Neural cell (in vitro differentiated cells): ENCODE data around the gene MYCBPAP.

Experiments
- CTCF ChIP-seq: fragments of 450-650 bp; IDR thresholded peaks from 2 replicates; pipeline ENCODE4 v1.5.1; 2014; ENCODE audit warnings: antibody characterized with exemption, mild to moderate bottlenecking, moderate library complexity; ENCODE audit not compliant: poor library complexity, severe bottlenecking
- EZH2 ChIP-seq: fragments of 200-600, 300-800 bp; shearing (Covaris generic), sonication (generic); IDR thresholded peaks from 2 replicates; pipeline ENCODE4 v1.6.1; 2014; ENCODE audit warnings: antibody characterized with exemption, low read length, borderline replicate concordance, mild to moderate bottlenecking; ENCODE audit not compliant: insufficient read depth, poor library complexity, severe bottlenecking
- POLR2AphosphoS5 ChIP-seq: IDR thresholded peaks from 2 replicates; pipeline ENCODE4 v1.6.1; 2012
- RAD21 ChIP-seq: fragments of 450-650 bp; conservative IDR thresholded peaks from 2 replicates; pipeline ENCODE4 v1.6.1; 2014; ENCODE audit warnings: antibody characterized with exemption, mild to moderate bottlenecking, moderate library complexity
- REST ChIP-seq: IDR thresholded peaks from 2 replicates; pipeline ENCODE4 v1.6.1; 2012; ENCODE audit warnings: borderline replicate concordance
- TAF1 ChIP-seq: IDR thresholded peaks from 2 replicates; pipeline ENCODE4 v1.6.1; 2012; ENCODE audit warnings: low read depth

GRCh38 chr17:50545311-50545710 lies 37.1 kb downstream of the MYCBPAP start:
- TF ChIP-seq CTCF (no peak), TAF1 (no peak), EZH2 (no peak), POLR2AphosphoS5 (no peak), REST (no peak), RAD21 (no peak)
